Trophoblast cell (in vitro differentiated cells and primary cell): Measurements from ENCODE around the gene SUSD4.

ENCODE experiments used
- DNase-seq, 2 donors: peaks; one replicate each; pipeline ENCODE4 v3.0.0-alpha.2; 2016
- H2AFZ ChIP-seq: 2 replicates; pipeline ENCODE4 v1.6.1; 2013; ENCODE audit warnings: low read length, moderate library complexity, mild to moderate bottlenecking; ENCODE audit not compliant: insufficient read depth, poor library complexity
- H2AK5ac ChIP-seq: 2 replicates; pipeline ENCODE4 v1.6.1; 2013; ENCODE audit warnings: mild to moderate bottlenecking, low read length
- H2BK120ac ChIP-seq: 2 replicates; pipeline ENCODE4 v1.6.1; 2013; ENCODE audit warnings: low read length, mild to moderate bottlenecking, moderate library complexity; ENCODE audit not compliant: insufficient read depth, poor library complexity
- H2BK12ac ChIP-seq: 2 replicates; pipeline ENCODE4 v1.6.1; 2013; ENCODE audit warnings: mild to moderate bottlenecking, low read length, moderate library complexity
- H2BK5ac ChIP-seq: 2 replicates; pipeline ENCODE4 v1.6.1; 2013; ENCODE audit warnings: low read length, low read depth, moderate library complexity, mild to moderate bottlenecking; ENCODE audit not compliant: poor library complexity
- H3K14ac ChIP-seq: 2 replicates; pipeline ENCODE4 v1.6.1; 2013; ENCODE audit warnings: mild to moderate bottlenecking, low read length
- H3K18ac ChIP-seq: 2 replicates; pipeline ENCODE4 v1.6.1; 2013; ENCODE audit warnings: mild to moderate bottlenecking, low read length
- H3K23ac ChIP-seq: 2 replicates; pipeline ENCODE4 v1.6.1; 2013; ENCODE audit warnings: low read length
- H3K27ac ChIP-seq: 2 replicates; pipeline ENCODE4 v1.5.1; 2013; ENCODE audit warnings: low read depth, mild to moderate bottlenecking, inconsistent platforms, low read length, moderate library complexity
- H3K27me3 ChIP-seq: 2 replicates; pipeline ENCODE4 v1.6.1; 2013; ENCODE audit warnings: inconsistent platforms, mild to moderate bottlenecking, low read length, moderate library complexity; ENCODE audit not compliant: insufficient read depth
- H3K36me3 ChIP-seq, 2 experiments: 1 replicate in 1 of 2; 2 replicates in 1 of 2; pipeline ENCODE4 v1.6.1; 2013; ENCODE audit warnings: low read length in 2 of 2, mild to moderate bottlenecking in 2 of 2, moderate library complexity in 1 of 2; ENCODE audit not compliant: insufficient read depth in 2 of 2, control insufficient read depth in 1 of 2
- H3K4ac ChIP-seq: 2 replicates; pipeline ENCODE4 v1.6.1; 2013; ENCODE audit warnings: low read depth, mild to moderate bottlenecking, low read length, moderate library complexity
- H3K4me1 ChIP-seq, 2 experiments: 1 replicate in 1 of 2; 2 replicates in 1 of 2; pipeline ENCODE4 v1.6.1; 2013; ENCODE audit warnings: low read length in 2 of 2, mild to moderate bottlenecking in 2 of 2, moderate library complexity in 1 of 2; ENCODE audit not compliant: insufficient read depth in 2 of 2, control insufficient read depth in 1 of 2
- H3K4me2 ChIP-seq: 2 replicates; pipeline ENCODE4 v1.6.1; 2013; ENCODE audit warnings: inconsistent platforms, mild to moderate bottlenecking, low read length, moderate library complexity
- H3K4me3 ChIP-seq: 2 replicates; pipeline ENCODE4 v1.5.1; 2013; ENCODE audit warnings: mild to moderate bottlenecking, low read depth, low read length, inconsistent platforms
- H3K79me1 ChIP-seq: one replicate; pipeline ENCODE4 v1.6.1; 2013; ENCODE audit warnings: low read length
- H3K79me2 ChIP-seq: 2 replicates; pipeline ENCODE4 v1.6.1; 2013; ENCODE audit warnings: low read length, mild to moderate bottlenecking; ENCODE audit not compliant: control insufficient read depth, insufficient read depth, poor library complexity
- H3K9ac ChIP-seq: 2 replicates; pipeline ENCODE4 v1.6.1; 2013; ENCODE audit warnings: mild to moderate bottlenecking, low read length
- H3K9me3 ChIP-seq: 2 replicates; pipeline ENCODE4 v1.6.1; 2013; ENCODE audit warnings: low read depth, mild to moderate bottlenecking, control low read depth, inconsistent platforms, low read length; ENCODE audit not compliant: insufficient read depth
- H4K12ac ChIP-seq: 2 replicates; pipeline ENCODE4 v1.6.1; 2013; ENCODE audit warnings: low read depth, mild to moderate bottlenecking, low read length, moderate library complexity
- H4K8ac ChIP-seq: 2 replicates; pipeline ENCODE4 v1.6.1; 2013; ENCODE audit warnings: low read depth, mild to moderate bottlenecking, low read length, moderate library complexity
- H4K91ac ChIP-seq: one replicate; pipeline ENCODE4 v1.6.1; 2013; ENCODE audit warnings: low read depth, mild to moderate bottlenecking, low read length, moderate library complexity
- WGBS: extraction: QIAGEN DNeasy Blood & Tissue Kit; methylation state at CpG from one replicate; pipeline ENCODE4 v1.1.7; 2013; ENCODE audit warnings: missing lambda C conversion rate; ENCODE audit not compliant: insufficient read length, insufficient coverage; ENCODE audit errors: extremely low coverage; 5-methylcytosine and 5-hydroxymethylcytosine counted together

SUSD4 gene

DNA sequence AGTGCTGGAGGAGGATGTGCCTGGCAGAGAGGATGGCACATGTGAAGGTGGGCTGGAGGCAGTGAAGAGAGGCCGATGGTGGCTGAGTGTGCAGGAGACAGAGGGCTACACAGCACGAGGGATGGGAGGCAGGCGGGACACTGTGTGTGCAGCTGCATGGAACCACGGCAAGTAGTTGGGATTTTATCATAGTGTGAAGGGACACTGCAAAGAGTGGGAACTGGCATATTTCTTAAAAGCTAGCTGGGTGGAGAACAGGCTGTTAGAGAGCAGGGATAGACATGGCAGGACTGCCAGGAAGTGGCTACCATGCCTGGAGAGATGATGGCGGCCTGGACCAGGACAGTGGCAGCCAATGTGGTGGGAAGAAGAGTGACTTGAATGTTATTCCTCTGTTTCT, 118.6 kb downstream of the SUSD4 start:
- Histone ChIP-seq H3K36me3 (no peaks in the 10 kb centered on the region), H3K4me1 (no peaks in the 10 kb centered on the region), H3K4ac (no peak overlapping the region), H2AK5ac (no peak overlapping the region), H3K79me1 (no peaks in the 10 kb centered on the region), H3K9ac (no peak overlapping the region), H3K79me2 (no peaks in the 10 kb centered on the region), H3K14ac (no peak overlapping the region), H4K91ac (no peak overlapping the region), H3K27ac (no peak overlapping the region), H4K8ac (no peak overlapping the region), H2AFZ (no peak overlapping the region), H3K18ac (no peak overlapping the region), H3K9me3 (no peaks in the 10 kb centered on the region), H2BK12ac (no peak overlapping the region), H4K12ac (no peak overlapping the region), H3K27me3 (no peaks in the 10 kb centered on the region), H3K4me2 (no peak overlapping the region), H2BK5ac (no peak overlapping the region), H3K4me3 (no peak overlapping the region), H3K23ac (no peak overlapping the region), H2BK120ac (no peak overlapping the region)
- DNase-seq: no peak
- no CpG with 5 or more reads among the region's 5 CpGs for WGBS

DNA sequence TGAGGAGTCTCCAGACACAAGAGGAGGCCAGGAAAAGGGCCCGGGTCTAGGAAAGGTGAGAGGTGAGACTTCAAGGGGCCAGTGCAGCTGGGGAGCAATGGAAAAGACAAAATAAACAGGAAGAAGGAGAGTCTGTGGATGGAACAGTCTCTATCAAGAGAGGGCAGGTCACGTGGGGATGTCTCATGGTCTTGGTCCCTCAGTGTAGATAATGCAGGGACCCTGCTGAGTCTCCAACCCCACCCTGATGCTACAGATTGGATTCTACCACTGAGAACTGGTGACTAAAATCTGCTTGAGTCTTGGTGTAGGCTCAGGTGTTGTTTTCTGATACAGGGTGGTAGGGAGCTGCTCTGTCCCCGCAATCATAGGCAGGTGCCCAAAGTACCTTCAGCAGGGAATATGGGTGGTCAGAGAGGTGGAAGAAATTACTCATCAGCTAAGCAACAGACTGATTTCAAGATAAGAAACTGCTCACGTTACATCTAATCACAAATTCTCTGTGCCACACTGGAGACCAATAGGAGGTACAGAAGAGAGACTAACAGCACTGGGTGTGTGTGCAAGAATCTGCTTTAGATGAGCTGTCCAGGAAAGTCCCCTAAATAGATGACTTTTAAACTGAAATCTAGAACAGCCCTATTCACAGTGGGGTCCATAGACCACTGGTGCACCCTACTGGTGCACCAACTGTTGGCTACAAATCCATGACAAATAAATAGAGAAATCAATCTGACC, 119.4 kb downstream of the SUSD4 start:
- no peak overlapping the region for H2BK12ac ChIP-seq
- H3K18ac ChIP-seq: no peak overlapping the region
- no CpG with 5 or more reads among the region's 4 CpGs for WGBS
- no peaks in the 10 kb centered on the region for H3K9me3 ChIP-seq
- no peak overlapping the region for H3K27ac ChIP-seq
- H4K91ac ChIP-seq: no peak overlapping the region
- no peak overlapping the region for H2BK5ac ChIP-seq
- no peak overlapping the region for H3K23ac ChIP-seq
- H4K12ac ChIP-seq: no peak overlapping the region
- no peaks in the 10 kb centered on the region for H3K79me1 ChIP-seq
- H3K4me1 ChIP-seq: no peaks in the 10 kb centered on the region
- H3K9ac ChIP-seq: no peak overlapping the region
- no peak overlapping the region for H2AK5ac ChIP-seq
- H3K4me3 ChIP-seq: no peak overlapping the region
- no peaks in the 10 kb centered on the region for H3K27me3 ChIP-seq
- no peak overlapping the region for H2AFZ ChIP-seq
- DNase-seq: peak in 1 of 2 donors; percentile 7
- H4K8ac ChIP-seq: no peak overlapping the region
- no peak overlapping the region for H3K4me2 ChIP-seq
- H3K14ac ChIP-seq: no peak overlapping the region
- H2BK120ac ChIP-seq: no peak overlapping the region
- no peak overlapping the region for H3K4ac ChIP-seq
- no peaks in the 10 kb centered on the region for H3K36me3 ChIP-seq
- H3K79me2 ChIP-seq: no peaks in the 10 kb centered on the region

DNA sequence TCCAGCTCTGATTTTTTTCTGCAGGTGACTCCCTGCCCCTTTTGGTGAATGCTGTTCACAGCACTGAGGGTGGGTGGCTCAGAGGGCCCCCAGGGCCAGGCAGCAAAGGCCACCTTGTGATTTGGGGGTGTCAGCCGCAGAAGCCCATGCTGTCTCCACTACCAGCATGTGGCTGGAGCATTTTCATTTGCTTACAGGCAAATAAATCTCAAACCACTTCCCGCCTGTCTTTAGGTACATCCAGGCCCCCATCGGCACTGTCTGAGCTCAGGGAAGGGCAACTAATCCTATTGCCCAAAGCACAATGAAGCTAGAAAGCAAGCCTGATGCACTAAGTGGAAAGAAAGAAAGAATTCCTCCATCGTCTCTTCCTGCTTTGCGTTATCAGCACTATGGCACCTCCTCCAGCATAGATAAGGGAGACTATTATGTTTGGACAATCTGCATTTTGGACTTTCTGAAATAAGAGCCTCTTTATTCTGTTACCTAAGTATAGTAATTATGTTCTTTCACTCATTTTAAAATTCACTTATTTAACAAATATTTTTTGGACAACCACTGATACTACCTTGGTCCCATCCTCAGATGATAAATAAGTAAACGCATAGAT, 120.4 kb downstream of the SUSD4 start:
- H3K27ac ChIP-seq: no peak overlapping the region

DNA sequence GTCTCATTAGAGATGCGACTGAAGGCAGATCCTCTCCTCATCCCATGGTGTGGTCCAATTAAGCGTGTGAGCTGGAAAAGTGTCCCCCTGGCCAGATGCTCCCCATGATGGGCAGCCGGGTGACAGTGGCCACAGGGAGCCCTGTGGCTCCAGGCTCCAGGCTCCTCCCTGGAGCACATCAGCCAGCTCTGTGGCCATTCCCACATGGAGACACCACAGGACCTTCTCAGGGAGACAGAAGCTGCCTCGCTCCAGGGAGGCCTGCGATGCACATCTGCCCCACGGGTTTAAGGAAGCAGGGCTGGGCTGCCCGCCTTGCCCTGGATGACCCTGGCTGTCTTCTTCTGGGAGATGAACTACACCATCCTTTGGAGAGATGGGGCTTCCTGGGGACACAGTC, 121.0 kb downstream of the SUSD4 start:
- no peak overlapping the region for H3K4me3 ChIP-seq
- no peak overlapping the region for H2BK12ac ChIP-seq
- H2BK120ac ChIP-seq: no peak overlapping the region
- H2AFZ ChIP-seq: no peak overlapping the region
- no peaks in the 10 kb centered on the region for H3K9me3 ChIP-seq
- H3K79me1 ChIP-seq: no peaks in the 10 kb centered on the region
- no peak overlapping the region for H3K18ac ChIP-seq
- H4K91ac ChIP-seq: no peak overlapping the region
- H3K4me2 ChIP-seq: no peak overlapping the region
- WGBS: no CpG with 5 or more reads among the region's 7 CpGs
- no peaks in the 10 kb centered on the region for H3K27me3 ChIP-seq
- H3K9ac ChIP-seq: no peak overlapping the region
- H3K36me3 ChIP-seq: no peaks in the 10 kb centered on the region
- no peak overlapping the region for H3K23ac ChIP-seq
- no peak for DNase-seq
- no peak overlapping the region for H3K14ac ChIP-seq
- no peaks in the 10 kb centered on the region for H3K4me1 ChIP-seq
- no peak overlapping the region for H4K12ac ChIP-seq
- no peak overlapping the region for H2BK5ac ChIP-seq
- no peak overlapping the region for H3K27ac ChIP-seq
- no peak overlapping the region for H4K8ac ChIP-seq
- no peak overlapping the region for H2AK5ac ChIP-seq
- H3K79me2 ChIP-seq: no peaks in the 10 kb centered on the region
- H3K4ac ChIP-seq: no peak overlapping the region

More for the DNA sequence above, 120.4 kb downstream of the SUSD4 start:
- H3K14ac ChIP-seq: no peak overlapping the region
- no peak overlapping the region for H2AK5ac ChIP-seq
- no peak for DNase-seq
- H3K23ac ChIP-seq: no peak overlapping the region
- H2BK120ac ChIP-seq: no peak overlapping the region
- no peak overlapping the region for H4K91ac ChIP-seq
- no peaks in the 10 kb centered on the region for H3K9me3 ChIP-seq
- no peak overlapping the region for H3K18ac ChIP-seq
- H3K9ac ChIP-seq: no peak overlapping the region
- H4K8ac ChIP-seq: no peak overlapping the region
- no peak overlapping the region for H4K12ac ChIP-seq
- no peaks in the 10 kb centered on the region for H3K4me1 ChIP-seq
- H3K79me2 ChIP-seq: no peaks in the 10 kb centered on the region
- H3K79me1 ChIP-seq: no peaks in the 10 kb centered on the region
- H3K36me3 ChIP-seq: no peaks in the 10 kb centered on the region
- H3K4ac ChIP-seq: no peak overlapping the region
- no peak overlapping the region for H3K4me2 ChIP-seq
- no CpG with 5 or more reads among the region's 6 CpGs for WGBS
- H2BK12ac ChIP-seq: no peak overlapping the region
- no peak overlapping the region for H2AFZ ChIP-seq
- H2BK5ac ChIP-seq: no peak overlapping the region
- no peak overlapping the region for H3K4me3 ChIP-seq
- no peaks in the 10 kb centered on the region for H3K27me3 ChIP-seq
